ENCODE measurements around the gene MXD3.

DNA sequence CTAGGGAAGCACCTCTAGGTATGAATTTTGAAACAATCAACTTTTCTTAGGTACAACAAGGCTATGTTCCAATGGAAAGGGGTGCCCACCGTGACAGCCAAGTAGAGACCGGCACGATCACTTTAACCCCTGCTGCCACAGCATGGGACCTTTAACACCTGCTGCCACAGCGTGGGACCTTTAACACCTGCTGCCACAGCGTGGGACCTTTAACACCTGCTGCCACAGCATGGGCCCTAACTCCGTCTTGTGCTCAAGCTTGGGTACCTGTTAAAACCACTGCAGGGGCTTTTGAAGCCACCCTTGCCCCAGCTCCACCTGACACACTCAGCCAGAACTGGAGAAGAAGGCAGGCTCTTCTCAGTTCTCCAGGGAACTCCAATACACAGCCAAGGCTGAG lies 18.2 kb upstream of the MXD3 start:
- no peak for TF ChIP-seq NFIC (IDR thresholded peaks at IDR 0.05; ENCODE audit: low read depth, low read length)
- TF ChIP-seq POLR2A (IDR thresholded peaks at IDR 0.05; ENCODE audit: low read depth, low read length), result no peak
- TF ChIP-seq CREB1 (IDR thresholded peaks at IDR 0.05; ENCODE audit: low read depth), result no peak
- TF ChIP-seq POLR2AphosphoS5 (IDR thresholded peaks at IDR 0.05; ENCODE audit: low read length), result no peak
- TF ChIP-seq BCL11A (IDR thresholded peaks at IDR 0.05; ENCODE audit: low read depth, low read length), result no peak
- TF ChIP-seq, protein P1, sequence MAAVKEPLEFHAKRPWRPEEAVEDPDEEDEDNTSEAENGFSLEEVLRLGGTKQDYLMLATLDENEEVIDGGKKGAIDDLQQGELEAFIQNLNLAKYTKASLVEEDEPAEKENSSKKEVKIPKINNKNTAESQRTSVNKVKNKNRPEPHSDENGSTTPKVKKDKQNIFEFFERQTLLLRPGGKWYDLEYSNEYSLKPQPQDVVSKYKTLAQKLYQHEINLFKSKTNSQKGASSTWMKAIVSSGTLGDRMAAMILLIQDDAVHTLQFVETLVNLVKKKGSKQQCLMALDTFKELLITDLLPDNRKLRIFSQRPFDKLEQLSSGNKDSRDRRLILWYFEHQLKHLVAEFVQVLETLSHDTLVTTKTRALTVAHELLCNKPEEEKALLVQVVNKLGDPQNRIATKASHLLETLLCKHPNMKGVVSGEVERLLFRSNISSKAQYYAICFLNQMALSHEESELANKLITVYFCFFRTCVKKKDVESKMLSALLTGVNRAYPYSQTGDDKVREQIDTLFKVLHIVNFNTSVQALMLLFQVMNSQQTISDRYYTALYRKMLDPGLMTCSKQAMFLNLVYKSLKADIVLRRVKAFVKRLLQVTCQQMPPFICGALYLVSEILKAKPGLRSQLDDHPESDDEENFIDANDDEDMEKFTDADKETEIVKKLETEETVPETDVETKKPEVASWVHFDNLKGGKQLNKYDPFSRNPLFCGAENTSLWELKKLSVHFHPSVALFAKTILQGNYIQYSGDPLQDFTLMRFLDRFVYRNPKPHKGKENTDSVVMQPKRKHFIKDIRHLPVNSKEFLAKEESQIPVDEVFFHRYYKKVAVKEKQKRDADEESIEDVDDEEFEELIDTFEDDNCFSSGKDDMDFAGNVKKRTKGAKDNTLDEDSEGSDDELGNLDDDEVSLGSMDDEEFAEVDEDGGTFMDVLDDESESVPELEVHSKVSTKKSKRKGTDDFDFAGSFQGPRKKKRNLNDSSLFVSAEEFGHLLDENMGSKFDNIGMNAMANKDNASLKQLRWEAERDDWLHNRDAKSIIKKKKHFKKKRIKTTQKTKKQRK (IDR thresholded peaks at IDR 0.05; ENCODE audit: low read depth, low read length), result no peak
- TF ChIP-seq CTCF (IDR thresholded peaks at IDR 0.05 in 2 of 3, conservative IDR thresholded peaks at IDR 0.05 in 1 of 3; ENCODE audit: control insufficient read depth in 2 of 3, extremely low read depth in 1 of 3, insufficient read depth in 1 of 3, low read depth in 3 of 3, low read length in 3 of 3), result no peak
- TF ChIP-seq RAD21 (IDR thresholded peaks at IDR 0.05; ENCODE audit: insufficient read depth, low read depth, low read length), result no peak
- TF ChIP-seq EP300 (IDR thresholded peaks at IDR 0.05; ENCODE audit: borderline replicate concordance in 1 of 2, control insufficient read depth in 1 of 2, low read depth in 2 of 2, low read length in 2 of 2), result no peak
- no peak for TF ChIP-seq FOXK2 (IDR thresholded peaks at IDR 0.05)
- TF ChIP-seq YY1 (IDR thresholded peaks at IDR 0.05; ENCODE audit: low read depth, low read length), result no peak
- TF ChIP-seq CEBPB (IDR thresholded peaks at IDR 0.05; ENCODE audit: borderline replicate concordance in 1 of 2, low read depth in 2 of 2, low read length in 2 of 2), result no peak
- TF ChIP-seq EZH2 (IDR thresholded peaks at IDR 0.05; ENCODE audit: borderline replicate concordance, control insufficient read depth, low read depth, low read length), result no peak

Measured in GM12878 (cell line).